Hindlimb muscle (tissue), 1 donor: ENCODE measurements around the gene DNAJC13. TPM values are rescaled to one million over a fixed set of nuclear protein-coding genes. Genes with fewer than 3 reads are reported as not detected.

Experiments
- DNase-seq: peaks from one replicate; pipeline ENCODE4 v3.0.0-alpha.2; 2013
- polyA plus RNA-seq: library from polyadenylated mRNA; unstranded; fragments of 120-200 nt; gene quantifications from one replicate; pipeline ENCODE4 v1.2.1, GENCODE V29; 2013; ENCODE audit not compliant: insufficient read length

Gene DNAJC13
- polyA plus RNA-seq, 1 donor: 34.1 TPM

DNA sequence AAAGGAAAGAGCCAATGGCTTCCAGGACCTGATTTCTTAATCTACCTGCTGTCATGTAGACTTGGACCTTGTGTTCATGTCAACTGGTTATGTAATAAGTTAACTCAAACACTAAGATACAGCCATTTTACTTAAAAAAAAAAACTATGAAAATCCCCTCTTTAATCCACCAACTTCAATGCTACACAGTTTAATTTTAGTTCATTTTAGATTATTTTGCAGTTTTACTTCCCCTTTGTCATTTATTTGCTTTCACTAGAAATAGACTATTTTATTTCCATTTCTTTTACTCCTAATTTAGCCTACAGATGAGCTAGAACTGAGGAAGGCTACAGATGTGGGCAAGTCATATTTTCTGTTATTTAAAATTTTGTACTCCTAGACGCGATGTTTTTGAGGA, 10.7 kb upstream of the DNAJC13 start:
- no peak for DNase-seq

DNA sequence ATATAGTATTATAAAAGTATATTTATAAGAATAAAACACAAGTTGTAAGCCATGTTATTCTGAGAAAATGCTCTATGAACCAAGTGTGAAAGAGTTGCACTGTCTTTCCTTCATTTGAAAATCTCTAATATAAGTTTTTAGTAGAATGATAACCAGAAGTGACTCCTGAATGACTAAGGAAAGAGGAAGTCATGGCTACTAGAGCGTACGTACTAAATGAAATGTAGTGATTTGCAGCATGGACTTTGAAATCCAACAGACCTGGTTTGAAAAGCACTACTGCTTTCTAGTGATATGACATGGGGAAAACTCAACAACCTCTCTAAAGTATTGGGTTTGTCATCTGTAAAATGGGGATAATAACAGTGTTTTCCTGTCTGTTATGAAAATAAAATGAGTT, 10.3 kb upstream of the DNAJC13 start:
- DNase-seq: no peak

DNA sequence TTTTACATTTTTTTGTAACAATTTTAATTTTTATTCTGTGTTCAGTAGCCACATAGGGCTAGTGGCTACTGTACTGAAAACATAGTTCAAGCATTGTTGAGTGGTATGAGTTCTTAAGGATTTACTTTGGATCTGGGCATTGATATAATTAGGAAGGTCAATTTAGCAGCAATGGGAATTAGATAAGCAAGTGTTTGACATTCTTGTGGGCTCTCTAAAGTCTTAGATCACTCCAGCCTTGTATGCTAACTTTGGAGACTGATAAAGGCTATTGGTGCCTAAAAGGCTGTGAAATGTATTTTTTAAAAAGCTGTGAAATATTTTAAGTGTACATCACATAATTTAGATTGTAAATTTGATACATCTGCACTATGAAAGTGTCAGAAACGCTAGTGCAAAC, 2.5 kb upstream of the DNAJC13 start:
- DNase-seq: no peak

DNA sequence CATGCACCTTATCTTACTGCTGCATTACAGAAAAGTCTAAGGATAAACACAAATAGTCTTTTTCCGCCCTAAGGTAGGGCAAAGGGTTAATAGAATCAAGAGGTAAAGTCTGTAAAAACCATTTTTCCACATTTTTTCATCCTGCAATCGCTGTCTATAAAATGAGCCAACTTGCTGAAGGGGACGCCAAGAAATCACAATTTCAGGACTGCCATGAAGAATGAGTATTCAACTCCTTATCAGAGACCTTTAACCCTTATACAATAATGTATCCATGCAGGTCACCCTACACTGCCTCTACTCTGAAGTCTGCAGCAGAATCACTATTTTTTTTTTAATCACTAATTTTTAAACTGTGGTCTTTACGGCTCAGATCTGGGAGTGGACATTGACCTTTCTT, 1.1 kb upstream of the DNAJC13 start:
- DNase-seq: no peak

DNA sequence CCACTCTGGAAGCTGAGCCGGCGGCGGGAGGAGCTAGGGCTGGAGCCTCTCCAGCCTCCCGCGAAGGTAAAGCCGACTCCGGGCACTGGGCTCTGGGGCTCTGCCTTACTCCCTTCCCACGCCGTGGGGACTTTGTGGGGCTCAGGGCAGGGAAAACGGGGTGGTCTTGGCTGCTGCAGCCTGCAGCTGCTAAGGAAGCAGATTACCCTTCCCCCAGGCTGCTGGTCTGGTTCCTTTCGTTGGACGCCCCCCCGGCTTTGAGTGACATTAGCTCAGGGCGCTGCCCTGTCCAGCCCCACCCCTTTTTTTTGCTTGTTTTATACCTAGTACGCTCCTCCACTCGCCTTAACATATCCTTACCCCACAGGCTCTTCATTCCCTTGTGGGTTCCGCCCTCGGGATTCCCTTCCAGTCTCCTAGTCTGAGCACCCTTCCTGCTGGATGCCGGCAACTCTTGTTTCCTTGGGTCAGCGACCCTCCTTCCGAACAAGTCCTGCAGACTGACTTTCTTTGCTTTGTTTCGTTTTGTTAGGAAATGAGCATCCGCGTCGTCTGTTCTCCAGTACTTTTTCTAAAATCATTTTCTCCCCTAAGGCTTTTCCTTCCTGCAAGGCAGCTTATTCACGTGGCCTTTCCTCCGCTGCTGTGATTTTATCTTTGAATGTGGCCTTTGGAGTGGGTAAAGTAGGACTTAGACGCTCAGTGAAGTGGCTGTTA, 551 bp downstream of the DNAJC13 start:
- DNase-seq: peak; percentile 70

DNA sequence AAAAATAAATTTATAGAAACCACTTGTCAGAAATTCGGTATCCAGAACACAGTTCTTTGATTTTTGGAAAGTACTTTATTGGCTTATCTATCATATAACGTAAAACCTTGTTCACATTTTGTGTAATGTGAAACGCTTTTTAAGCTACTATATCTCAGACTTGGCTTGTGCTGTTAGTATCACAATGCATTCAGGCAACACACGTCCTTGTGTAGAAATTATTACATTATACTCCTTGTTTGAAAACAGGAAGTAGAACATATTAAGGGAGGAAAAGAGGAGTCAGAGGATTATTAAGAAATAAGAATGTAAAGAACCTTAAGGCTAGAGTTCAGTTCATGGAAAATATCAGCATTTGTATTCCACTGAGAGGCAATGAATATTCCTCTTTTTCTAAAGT, 1.6 kb downstream of the DNAJC13 start:
- DNase-seq: no peak

DNA sequence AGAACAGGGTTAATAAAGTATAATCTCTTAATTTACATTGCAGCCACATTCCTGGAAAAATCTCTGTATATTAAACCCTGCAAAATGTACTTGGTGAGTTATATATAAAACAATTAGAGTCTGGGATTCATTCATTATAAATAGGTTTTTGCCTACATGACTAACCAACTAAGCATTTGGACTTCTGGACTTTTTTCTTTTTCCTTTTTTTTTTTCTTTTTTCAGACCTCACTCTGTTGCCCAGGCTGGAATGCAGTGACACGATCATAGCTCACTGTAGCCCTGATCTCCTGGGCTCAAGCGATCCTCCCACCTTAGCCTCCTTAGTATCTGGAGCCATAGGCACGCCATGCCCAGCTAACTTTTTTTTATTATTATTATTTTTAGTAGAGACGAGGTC, 4.5 kb downstream of the DNAJC13 start:
- DNase-seq: no peak

DNA sequence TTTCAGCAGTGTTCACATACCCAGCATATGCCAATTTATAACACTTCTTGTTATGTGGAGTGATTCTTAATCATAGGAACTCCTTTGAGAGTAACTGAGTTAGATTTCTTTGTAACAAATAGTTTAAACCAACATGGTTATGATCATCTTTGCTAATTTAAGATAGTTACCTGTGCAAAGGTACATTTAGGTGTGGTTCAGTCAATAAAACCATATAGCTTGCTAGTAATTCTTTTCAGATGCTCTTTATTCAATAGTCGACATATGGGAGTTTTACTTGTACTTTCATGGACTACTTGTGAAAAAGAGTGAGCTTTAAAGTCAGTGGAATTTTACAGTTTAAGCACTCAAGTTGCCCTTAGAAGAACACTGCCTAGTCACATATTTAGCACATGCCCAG, 5.2 kb downstream of the DNAJC13 start:
- DNase-seq: no peak

DNA sequence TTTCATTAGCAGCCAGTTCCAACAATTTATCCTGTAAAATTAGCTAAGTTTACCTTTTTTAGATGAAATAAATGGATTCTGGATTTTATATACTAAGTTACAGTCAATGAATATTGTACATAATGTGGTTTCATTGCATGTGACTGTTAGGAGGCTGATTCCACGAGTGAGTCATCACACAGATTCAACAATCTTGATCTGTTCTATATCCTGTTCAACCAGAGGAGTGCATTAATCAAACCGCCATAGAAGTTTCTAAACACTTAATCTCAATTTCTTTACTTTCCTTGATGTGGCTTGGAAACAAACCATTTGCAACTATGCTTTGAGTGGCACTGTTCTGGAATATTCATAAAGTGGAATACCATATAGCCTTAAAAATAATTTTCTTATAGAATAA, 15.3 kb downstream of the DNAJC13 start:
- DNase-seq: no peak

DNA sequence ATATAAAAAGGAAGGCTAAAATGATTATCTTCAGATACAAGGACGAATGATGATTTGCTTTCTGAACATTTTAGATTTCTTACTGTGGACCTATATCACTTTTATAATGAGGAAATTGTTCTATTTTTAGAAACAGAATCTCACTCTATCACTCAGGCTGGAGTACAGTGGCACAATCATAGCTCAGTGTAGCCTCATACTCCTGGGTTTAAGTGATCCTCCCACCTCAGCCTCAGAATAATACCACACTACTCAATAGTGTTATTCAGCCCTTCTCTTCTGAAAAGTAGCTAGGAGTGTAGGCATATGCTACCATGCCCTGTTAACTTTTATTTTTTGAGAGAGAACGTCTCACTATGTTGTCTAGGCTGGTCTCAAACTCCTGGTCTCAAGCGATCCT, 15.8 kb downstream of the DNAJC13 start:
- DNase-seq: no peak

DNA sequence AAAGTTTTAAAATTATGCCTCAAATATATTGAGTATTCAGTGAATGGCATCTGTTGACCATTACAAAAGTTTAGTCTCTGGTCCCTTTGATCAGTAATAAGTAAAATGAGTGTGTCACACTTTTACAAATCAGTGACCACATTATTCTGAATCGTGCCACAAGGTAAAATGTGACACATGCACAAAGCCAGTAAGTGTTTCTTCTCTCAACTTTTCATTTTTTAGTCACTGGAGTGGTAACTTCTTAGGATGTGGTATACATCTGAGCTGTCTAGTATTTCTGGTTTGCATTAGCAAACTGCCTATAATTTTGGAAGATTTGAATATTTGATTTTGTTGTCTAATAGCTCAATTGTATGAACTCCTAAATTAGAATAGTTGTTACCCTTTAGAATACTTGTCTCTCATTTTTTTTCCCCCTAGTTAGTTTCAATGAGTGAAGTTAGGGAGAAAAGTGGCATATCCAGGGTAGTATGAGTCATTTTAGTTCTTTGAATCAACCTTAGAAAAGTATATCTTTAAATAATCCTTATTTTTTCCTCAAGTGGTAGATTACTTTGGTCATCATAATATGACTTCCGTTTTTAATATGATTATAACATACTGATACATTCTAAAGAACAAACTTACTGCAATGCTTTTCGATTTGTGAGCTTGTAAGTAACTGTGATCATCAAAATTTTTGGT, 18.1 kb downstream of the DNAJC13 start:
- DNase-seq: no peak

DNA sequence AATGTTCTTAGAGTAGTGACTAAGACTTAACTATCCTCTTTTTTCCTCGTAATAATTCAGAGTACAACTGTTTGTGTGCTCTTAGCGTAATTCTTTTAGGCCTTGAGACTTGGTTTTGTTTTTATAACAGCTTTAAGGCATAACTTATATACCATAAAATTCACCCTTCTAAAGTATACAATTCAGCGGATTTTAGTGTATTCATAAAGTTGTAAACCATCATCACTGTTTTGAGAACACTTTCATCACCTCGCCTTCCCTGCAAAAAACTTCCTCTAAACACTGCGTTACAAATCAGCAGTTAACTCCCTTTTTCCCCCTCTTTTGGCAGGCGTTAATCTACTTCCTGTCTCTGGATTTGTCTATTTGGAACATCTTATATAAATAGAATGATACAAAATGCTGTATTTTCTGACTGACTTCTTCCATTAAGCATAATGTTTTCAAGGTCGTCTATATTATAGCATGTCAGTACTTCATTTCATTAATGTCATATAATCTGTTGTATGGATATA, 18.7 kb downstream of the DNAJC13 start:
- DNase-seq: no peak

DNA sequence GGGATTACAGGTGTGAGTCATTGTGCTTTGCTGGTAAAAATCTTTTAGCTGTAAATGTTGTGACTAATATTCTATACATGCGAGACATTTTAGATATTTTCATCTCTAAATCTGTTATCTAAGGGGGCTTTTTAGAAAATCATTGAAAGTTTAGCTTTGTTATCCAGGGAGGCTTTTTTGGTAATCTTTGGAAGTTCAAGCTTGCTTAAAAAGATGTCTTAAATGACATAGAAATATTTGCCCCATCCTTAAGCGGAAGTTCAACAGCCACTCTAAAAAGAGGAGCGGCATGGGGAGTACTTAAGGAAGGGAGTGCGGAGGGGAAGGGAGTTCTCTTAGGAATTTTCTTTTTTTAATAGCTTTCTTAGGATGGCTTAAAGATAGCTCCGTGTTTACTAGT, 26.1 kb downstream of the DNAJC13 start:
- no peak for DNase-seq

DNA sequence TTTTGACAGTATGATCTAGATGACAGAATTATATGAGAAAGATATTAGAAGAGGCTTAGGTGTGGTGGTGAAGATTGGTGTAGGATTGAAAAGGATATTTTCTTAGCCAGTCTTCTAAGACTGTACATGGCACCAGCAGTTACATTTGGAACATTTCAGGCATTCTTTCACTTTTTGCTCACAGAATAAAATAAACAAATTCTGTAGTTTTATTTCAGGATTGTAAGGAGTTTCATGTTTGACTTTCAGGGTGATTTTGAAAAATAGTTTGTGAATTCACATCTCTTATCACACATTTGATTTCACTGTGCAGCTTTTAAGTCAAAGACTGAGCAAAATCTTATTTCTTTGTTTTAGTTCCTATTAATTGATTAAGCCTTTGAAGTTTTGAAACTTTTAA, 27.1 kb downstream of the DNAJC13 start:
- no peak for DNase-seq

DNA sequence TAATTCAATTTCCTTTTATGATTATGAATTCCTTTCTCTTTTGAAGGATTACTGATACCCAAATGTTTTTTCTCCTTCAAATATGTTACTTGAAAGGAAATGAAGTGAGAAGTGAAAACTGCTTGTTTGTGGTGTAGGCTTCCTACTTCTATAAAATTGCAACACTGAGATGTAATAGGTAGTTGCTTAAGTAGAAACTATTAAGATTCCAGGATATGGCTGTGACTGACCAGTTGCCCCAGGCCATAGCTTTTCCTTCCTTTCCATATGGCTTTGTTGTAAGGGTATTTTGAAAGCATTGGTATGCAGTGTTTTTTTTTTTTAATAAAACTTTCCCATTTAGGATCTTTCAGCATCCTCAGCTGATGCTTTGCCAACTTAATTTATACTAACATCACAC, 28.5 kb downstream of the DNAJC13 start:
- DNase-seq: no peak

DNA sequence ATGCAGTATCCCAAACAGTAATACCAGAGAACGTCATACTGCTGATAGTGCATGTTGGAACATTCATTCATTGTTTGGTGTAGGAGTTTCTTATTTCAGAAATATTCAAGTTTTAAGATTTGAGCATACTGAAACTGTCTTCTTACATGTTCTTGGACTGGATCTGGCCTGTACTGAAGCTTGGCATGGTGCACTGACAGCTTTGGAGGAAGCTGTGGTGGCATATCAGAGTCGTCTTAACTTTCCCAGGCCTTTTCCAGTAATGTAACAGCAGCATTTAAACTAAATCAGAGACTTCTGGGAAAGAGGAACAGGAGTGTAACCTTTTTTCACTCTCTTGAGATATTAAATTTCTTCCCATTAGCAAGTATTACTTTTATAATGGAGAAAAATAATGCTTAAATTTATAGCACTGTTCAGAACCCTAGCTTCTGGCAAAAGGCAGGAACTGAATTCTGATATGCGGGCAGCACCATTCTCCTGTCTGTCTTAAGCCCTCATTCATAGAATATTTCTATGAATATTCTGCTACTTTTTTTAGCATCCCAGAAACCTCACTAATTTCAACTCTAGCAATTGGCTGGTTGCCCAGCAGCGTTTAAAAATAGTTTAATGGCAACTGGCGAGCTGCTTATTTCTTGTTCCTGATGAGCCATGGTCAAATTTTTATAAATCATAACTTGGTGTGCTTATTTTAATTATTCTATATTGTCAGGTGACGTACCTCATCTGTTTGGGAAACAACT, 31.1 kb downstream of the DNAJC13 start:
- peak; percentile 34 for DNase-seq

DNA sequence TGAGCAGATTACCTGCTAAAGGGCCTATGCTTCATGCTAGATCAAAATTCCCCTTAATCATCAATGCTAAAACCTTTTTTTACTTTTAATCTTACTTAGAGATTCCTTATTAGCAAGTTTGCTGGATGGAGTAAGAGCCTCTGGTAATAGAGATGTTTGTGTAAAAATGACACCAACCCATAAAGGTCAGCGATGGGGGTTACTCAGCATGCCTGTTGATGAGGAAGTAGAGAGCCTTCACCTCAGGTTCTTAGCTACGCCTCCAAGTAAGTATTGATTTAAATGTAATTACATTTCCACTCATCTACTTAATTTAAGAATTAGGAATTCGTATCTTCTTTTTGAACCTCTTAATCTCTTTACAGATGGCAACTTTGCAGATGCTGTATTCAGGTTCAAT, 38.8 kb downstream of the DNAJC13 start:
- no peak for DNase-seq

DNA sequence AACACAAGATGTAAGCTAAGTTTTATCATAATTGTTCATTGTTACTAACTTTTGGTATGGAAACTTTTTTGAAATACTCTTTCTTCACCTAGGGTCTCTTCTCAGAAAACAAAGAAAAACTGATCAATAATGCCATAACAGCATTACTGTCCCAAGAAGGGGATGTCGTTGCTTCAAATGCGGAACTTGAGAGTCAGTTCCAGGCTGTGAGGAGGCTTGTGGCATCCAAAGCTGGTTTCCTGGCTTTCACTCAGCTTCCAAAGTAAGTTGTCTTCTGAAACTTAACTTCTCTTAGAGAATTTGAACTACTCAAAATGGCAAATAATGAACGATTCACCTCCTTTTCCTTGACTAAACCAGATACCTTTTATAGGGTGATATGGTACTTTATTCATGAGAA, 39.3 kb downstream of the DNAJC13 start:
- DNase-seq: no peak

DNA sequence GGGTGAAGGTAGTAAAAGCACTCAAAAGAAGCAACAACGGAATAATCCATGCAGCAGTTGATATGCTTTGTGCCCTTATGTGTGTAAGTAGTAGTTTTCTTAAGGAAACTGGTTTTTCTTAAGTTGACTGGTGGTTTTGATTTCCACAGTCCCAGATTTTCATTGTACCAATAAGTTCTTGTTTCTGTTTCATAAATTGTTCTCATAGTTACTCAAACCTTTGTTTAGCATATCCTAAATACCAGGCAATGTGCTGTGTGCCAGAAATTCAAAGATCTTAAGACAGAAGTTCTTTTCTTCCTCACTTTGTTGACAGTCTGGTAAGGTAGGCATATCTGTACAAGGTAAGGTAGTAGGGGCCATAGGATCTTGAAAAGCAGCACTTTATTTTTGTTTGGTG, 40.0 kb downstream of the DNAJC13 start:
- DNase-seq: no peak

DNA sequence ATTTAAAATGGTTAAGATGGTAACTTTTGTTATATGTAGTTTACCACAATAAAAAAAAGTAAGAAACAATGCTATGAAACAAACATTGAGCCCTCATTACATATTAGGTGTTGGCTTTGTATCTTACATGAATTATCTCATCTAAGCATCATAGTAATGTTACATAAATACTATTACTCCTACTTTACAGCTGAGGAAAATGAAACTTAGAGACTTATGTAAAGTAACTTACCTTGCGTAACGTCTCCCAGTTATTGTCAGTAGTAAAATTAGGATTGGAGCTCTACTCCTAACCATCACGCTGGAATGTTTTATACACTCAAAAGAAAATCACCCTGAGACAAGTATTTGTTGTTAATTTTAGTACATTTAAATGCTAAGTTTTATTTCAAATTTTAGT, 42.2 kb downstream of the DNAJC13 start:
- DNase-seq: no peak

DNA sequence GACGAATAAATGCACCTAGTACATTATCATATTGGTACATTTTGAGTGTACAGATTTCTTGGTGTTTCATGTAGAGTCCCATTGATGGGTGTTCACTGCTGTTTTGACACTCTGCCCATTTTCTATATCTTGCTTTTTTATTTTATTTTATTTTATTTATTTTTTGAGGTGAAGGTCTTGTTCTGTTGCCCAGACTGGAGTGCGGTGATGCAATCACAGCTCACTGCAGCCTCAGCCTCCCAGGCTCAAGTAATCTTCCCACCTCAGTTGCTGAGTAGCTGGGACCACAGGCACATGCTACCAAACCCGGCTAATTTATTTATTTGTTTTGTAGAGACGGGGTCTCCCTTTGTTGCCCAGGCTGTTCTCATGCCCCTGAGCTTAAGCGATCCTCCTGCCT, 44.2 kb downstream of the DNAJC13 start:
- DNase-seq: no peak

DNA sequence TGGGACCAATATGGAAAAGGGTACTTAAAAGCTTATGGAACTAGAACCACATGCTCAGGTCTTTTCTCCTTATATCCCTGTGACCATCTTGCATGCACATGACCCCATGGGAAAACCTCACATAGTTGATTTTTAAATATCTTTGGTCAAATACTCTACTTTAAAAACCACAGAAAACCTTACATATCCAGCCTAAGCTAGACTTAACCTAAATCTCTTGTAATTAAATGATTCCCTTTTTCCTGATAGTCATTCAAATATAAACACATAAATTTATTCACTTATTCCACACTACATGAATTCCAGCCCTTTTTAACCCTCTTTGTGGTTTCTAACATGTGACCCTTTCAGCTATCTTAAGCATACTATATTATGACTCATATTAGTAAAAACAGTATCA, 46.8 kb downstream of the DNAJC13 start:
- no peak for DNase-seq

DNA sequence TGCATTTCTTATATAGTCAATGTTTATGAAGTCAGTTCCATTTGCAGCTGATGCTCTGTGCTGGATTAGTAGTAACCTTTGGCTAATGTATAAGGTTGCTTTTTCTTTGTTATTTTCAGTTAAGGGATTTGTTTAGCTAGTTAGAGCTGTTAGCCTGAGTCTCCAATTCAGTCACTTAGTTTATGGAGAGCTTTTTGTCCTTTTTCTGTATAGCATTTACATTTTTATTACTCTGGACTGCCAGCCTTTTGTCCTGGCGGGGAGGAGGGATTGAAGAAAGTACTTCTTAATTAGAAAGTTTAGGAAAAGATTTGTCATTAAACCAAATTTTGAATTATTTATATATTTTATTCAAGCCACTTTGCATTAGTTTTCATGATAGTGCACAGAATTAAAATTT, 52.0 kb downstream of the DNAJC13 start:
- DNase-seq: no peak

DNA sequence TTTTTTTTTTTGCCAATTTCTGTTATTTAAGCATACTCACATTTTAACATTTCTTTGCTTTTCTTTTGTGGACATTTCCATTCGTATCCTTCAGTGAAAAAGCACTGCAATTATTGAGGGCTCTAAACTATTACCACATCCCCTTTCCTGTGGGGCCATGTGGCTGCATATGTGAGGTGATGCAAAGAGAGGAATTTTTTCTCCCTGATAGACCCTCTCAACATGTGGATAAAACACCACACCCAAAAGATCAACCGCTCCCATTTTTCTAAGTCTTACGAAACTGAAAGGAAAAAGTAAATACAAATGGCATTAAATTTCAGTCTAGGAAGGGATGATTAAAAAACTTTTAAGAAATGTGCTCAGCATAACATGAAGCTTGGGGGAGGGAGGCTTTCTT, 68.8 kb downstream of the DNAJC13 start:
- DNase-seq: no peak
